SU-DHL-6 (cell line): ENCODE data around the gene GPAT2.
"Not testable (repeated sequence)": the region's sequence is repeated elsewhere in the genome, so short reads cannot be mapped to it uniquely, and the experiment has no call there.

Experiments
- EZH2phosphoT487 ChIP-seq: fragments of 200-600 bp; sonication (generic), shearing (Covaris generic); conservative IDR thresholded peaks from 2 replicates; pipeline ENCODE4 v1.6.1; 2018; ENCODE audit warnings: mild to moderate bottlenecking, antibody characterized with exemption, low read length, moderate library complexity, mixed read lengths
- TF ChIP-seq, protein P1 (sequence below): fragments of 200-600 bp; sonication (generic); IDR thresholded peaks from one replicate; pipeline ENCODE4 v1.5.1; 2017; ENCODE audit warnings: antibody characterized with exemption, mild to moderate bottlenecking, low read length, moderate library complexity; ENCODE audit not compliant: insufficient read depth, poor library complexity, severe bottlenecking

DNA sequence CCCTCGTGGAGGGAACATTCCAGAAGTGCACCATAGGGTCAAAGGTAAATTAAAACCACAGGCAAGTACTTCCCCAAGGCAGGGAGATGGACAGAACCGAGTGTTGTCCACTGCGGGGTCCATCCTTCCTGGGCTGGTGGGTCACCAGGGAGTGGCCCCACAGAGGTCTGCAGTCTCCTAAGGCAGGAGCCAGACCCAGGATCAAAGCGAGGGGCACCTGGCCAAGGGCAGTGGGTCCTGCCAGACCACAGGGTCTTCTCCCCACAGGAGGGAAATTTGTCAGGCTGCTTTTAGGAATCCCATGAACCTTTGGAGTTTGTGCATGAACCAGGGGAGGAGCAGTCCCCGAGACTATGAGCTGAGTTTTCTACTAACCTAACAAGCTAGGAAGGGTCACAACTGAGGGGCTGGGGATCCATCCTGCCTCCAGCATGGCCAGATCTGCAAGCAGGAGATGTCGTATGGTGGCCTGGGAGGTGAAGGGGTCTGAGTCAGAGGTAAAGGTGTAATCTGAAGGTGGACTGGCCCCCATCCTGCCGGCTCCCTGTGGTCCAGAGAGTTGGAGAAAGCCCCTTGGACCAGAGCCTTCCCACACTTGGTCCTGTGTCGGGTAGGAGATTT, 26.6 kb upstream of the GPAT2 start:
- TF ChIP-seq, protein P1, sequence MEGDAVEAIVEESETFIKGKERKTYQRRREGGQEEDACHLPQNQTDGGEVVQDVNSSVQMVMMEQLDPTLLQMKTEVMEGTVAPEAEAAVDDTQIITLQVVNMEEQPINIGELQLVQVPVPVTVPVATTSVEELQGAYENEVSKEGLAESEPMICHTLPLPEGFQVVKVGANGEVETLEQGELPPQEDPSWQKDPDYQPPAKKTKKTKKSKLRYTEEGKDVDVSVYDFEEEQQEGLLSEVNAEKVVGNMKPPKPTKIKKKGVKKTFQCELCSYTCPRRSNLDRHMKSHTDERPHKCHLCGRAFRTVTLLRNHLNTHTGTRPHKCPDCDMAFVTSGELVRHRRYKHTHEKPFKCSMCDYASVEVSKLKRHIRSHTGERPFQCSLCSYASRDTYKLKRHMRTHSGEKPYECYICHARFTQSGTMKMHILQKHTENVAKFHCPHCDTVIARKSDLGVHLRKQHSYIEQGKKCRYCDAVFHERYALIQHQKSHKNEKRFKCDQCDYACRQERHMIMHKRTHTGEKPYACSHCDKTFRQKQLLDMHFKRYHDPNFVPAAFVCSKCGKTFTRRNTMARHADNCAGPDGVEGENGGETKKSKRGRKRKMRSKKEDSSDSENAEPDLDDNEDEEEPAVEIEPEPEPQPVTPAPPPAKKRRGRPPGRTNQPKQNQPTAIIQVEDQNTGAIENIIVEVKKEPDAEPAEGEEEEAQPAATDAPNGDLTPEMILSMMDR = not testable (repeated sequence)
- not testable (repeated sequence) for TF ChIP-seq EZH2phosphoT487
